Measurements from ENCODE around the gene ZNF343. TPM values are rescaled to one million over a fixed set of nuclear protein-coding genes. Genes with fewer than 3 reads are reported as not detected.

Gene ZNF343
- total RNA-seq, 1 donor from 2014 or later, result 13.0 TPM

- H3K27me3 Mint-ChIP-seq (ENCODE audit: unreplicated experiment), result peaks cover 2% of the 10 kb centered on the region
- H3K4me1 Mint-ChIP-seq (ENCODE audit: unreplicated experiment), result peaks cover 25% of the 10 kb centered on the region
- no peaks in the 10 kb centered on the region for H3K9me3 Mint-ChIP-seq (ENCODE audit: unreplicated experiment)
- H3K36me3 Mint-ChIP-seq (ENCODE audit: low read depth, unreplicated experiment), result peaks cover under 1% of the 10 kb centered on the region
- TF ChIP-seq CTCF (IDR thresholded peaks at IDR 0.05; ENCODE audit: unreplicated experiment), result no peak
- H3K4me3 Mint-ChIP-seq (ENCODE audit: unreplicated experiment), result no peak overlapping the region
- peak overlapping the region; percentile 12 for H3K27ac Mint-ChIP-seq (ENCODE audit: unreplicated experiment)
- no peak for DNase-seq (ENCODE audit: low spot score)
Observed at GRCh38 chr20:2453792-2454191, 54.9 kb downstream of the ZNF343 start.

- Mint-ChIP-seq H3K27me3 (ENCODE audit: unreplicated experiment) (peaks cover 2% of the 10 kb centered on the region), H3K9me3 (ENCODE audit: unreplicated experiment) (no peaks in the 10 kb centered on the region), H3K36me3 (ENCODE audit: low read depth, unreplicated experiment) (no peaks in the 10 kb centered on the region), H3K4me1 (ENCODE audit: unreplicated experiment) (peaks cover 25% of the 10 kb centered on the region), H3K27ac (ENCODE audit: unreplicated experiment) (peak overlapping the region; percentile 86), H3K4me3 (ENCODE audit: unreplicated experiment) (no peak overlapping the region)
- TF ChIP-seq CTCF (IDR thresholded peaks at IDR 0.05; ENCODE audit: unreplicated experiment), result peak; percentile 89
- DNase-seq (ENCODE audit: low spot score), result peak; percentile 89
Observed at GRCh38 chr20:2451939-2452732, 56.6 kb downstream of the ZNF343 start.

- H3K27me3 Mint-ChIP-seq (ENCODE audit: unreplicated experiment), result peaks cover 2% of the 10 kb centered on the region
- H3K4me3 Mint-ChIP-seq (ENCODE audit: unreplicated experiment), result no peak overlapping the region
- no peak for DNase-seq (ENCODE audit: low spot score)
- no peaks in the 10 kb centered on the region for H3K36me3 Mint-ChIP-seq (ENCODE audit: low read depth, unreplicated experiment)
- H3K9me3 Mint-ChIP-seq (ENCODE audit: unreplicated experiment), result no peaks in the 10 kb centered on the region
- H3K4me1 Mint-ChIP-seq (ENCODE audit: unreplicated experiment), result peaks cover 25% of the 10 kb centered on the region
- no peak overlapping the region for H3K27ac Mint-ChIP-seq (ENCODE audit: unreplicated experiment)
- no peak for TF ChIP-seq CTCF (IDR thresholded peaks at IDR 0.05; ENCODE audit: unreplicated experiment)
Observed at GRCh38 chr20:2451422-2451821, 57.3 kb downstream of the ZNF343 start.

- H3K9me3 Mint-ChIP-seq (ENCODE audit: unreplicated experiment), result no peaks in the 10 kb centered on the region
Observed at GRCh38 chr20:2449386-2449785, 59.3 kb downstream of the ZNF343 start.

More at GRCh38 chr20:2449386-2449785, 59.3 kb downstream of the ZNF343 start:
- TF ChIP-seq CTCF (IDR thresholded peaks at IDR 0.05; ENCODE audit: unreplicated experiment), result no peak
- Mint-ChIP-seq H3K4me3 (ENCODE audit: unreplicated experiment) (no peak overlapping the region), H3K4me1 (ENCODE audit: unreplicated experiment) (peaks cover 14% of the 10 kb centered on the region), H3K36me3 (ENCODE audit: low read depth, unreplicated experiment) (no peaks in the 10 kb centered on the region), H3K27me3 (ENCODE audit: unreplicated experiment) (peaks cover 1% of the 10 kb centered on the region), H3K27ac (ENCODE audit: unreplicated experiment) (no peak overlapping the region)
- DNase-seq (ENCODE audit: low spot score), result no peak

Data from endothelial cell (in vitro differentiated cells).